ENCODE results near the gene LGR6.
"Not testable (repeated sequence)": the region's sequence is repeated elsewhere in the genome, so short reads cannot be mapped to it uniquely, and the experiment has no call there.

The LGR6 gene

DNA sequence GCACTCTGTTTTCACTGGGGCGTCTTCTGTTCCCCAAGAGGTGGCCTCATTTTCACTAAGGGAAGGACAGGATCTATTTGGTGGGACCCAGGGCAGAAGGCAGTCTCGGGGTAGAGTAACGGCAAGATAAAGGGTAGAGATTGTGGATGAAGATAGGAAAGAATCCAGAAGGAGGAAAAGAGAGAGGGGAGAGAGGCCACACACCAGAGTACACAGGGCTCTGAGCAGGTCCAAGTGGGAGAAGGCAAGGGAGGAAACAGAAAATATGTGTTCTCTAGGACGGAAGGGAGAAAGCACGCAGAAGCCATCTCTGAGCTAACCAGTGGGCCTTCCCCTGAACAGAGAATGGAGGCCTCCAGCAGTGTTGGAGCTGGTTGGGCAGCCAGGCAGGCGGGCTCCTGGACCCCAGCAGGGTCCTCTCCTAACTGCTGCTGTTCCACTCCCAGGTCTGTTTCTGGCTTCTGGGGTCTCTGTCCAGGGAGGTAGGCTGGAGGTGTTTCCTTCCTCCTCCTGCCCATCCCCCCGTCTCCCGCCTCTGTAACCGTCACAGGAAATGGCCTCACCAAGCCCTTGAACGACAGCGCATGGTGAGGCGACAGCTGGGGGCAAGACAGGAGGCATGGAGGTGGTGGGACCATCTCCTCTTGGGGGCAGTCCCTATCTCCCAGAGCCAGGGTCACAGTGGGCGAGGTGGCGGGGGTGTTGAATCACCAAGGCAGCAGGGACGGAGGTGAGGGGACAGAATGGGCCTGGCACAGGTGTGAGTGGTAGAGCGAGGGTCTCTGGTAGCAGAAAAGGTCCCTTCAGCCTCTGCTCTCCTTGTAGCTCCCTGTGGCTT, 33.8 kb upstream of the LGR6 start:
- DNase-seq, result no peak

GRCh38 chr1:202160377-202160940, 33.1 kb upstream of the LGR6 start, which contains the start of gene PTPN7:
Gene PTPN7, minus strand, starts transcription at chr1:202160602. Its CDS starts 1,200 bp downstream, at chr1:202159402.
- no peak for DNase-seq

DNA sequence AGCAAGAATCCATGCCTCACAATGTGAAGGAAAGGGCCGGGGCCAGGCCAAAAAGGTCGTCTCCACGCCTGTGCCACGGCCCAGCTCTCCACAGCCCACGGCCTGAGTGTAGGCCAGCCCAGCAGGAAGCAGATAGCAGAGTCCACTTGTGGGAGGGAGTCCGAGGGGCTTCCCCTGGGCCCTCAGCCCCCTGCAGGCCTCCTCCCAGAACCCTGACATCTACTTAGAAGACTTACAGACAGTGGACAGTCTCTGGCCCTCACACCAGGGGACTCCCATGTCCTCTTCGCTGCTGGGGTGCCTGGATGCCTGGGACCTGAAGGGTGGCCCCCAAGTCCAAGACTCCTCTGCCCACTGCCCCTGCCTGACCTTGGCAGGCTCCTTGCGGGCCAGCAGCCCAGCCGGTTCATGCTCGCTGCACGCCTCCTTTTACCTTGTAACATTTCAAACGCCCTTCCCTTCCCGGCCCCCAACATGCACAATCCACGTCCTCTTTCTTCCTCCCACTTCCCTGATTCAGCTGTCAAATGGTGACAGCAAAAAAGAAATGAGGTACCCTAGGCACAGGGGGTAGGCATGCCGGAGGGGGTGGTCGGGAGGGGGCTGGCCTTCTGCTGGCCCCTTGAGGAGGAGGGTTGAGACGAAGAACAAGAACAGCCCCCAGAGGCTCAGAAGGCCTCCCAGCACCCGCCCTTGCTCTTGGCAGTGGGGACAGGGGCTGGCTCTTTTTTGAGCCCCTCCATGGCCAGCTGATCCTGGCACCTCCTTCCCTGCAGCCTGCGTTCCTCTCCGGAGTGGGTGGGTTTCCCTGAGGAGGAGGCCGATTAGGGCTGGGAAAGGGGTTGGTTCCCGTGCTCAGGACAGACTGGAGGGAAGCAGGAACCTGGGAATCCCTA, 32.2 kb upstream of the LGR6 start:
- DNase-seq, result no peak

- DNase-seq, result no peak
Measured at GRCh38 chr1:202162047-202162417, 31.6 kb upstream of the LGR6 start.

DNA sequence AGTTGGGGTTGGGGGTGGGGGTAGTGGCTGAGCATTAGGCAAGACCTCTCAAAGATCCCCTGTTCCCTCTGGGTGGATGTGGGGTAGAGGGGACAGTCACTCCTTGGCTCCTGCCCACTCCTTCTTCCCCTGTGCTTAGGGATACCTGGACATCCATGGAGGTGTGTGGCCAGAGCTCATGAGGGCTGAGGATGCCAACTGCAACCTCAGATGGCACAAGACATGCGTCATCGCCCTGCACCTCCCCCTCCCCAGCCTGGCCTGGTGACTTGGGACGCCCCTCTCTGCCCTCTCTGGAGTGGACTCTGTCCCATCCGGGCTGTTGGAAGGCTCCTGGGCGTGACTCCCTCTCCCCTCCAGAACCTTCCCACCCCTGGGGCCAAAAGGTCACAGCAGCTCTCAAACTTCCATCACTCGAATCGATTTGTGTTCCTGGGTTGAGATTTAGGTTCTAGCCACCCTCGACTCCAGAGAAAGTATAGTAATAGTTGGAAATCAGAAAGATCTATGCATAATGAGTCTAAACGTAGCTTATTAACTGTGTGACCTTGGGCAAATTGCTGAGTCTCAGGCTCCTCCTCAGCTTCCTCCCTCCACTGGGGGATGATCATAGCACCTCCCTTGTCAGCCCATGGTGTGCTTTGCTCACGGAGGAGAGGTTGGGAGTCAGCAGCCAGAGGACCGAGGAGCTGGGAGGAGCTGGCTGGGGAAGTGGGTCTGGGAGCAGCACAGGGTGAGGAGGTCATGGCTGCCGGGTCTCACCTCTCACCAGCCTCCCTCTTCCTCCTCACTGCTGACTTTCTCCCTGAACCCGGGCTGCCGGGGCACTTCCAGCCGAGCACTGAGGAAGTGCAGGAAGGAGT, 30.9 kb upstream of the LGR6 start:
- no peak for DNase-seq

- no peak for DNase-seq
Measured at GRCh38 chr1:202163281-202164270, 30.0 kb upstream of the LGR6 start.

DNA sequence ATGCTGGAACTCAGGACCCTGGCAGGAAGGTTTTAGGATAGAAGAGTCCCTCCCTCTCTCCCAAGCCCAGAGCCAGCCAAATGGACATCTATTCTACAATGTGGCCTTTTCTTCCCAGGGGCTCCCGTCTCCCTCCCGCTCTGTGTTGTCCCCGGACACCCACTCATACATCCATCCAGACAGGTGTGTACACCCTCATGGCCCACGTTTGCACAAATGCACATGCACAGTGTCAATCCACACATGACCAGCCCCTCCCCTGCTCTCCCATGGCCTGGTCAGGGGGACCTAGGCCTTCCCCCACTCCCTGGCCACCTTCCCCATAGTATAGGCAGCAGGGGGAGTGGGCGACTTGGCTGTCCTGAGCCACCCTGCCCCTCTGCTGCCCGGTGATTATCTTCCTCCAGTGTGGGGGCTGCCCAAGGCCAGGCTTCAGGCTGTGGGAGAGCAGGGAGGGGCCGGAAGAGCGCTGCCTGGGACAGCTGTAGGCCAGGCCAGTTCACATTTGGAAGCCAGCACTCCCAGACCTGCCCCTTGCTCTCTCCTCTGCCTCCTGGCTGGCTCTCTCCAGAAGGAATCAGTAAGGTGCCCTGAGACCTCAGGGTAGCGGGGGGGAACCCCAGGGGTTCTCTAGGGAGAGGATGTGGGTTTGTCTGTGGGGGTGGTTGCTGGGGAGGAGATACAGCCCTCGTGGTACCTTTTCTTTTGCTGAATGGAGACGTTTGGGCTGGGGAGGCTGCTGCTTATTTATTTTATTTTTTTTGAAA, 29.1 kb upstream of the LGR6 start:
- no peak for DNase-seq

- DNase-seq, result no peak
Measured at GRCh38 chr1:202165267-202165941, 28.2 kb upstream of the LGR6 start.

DNA sequence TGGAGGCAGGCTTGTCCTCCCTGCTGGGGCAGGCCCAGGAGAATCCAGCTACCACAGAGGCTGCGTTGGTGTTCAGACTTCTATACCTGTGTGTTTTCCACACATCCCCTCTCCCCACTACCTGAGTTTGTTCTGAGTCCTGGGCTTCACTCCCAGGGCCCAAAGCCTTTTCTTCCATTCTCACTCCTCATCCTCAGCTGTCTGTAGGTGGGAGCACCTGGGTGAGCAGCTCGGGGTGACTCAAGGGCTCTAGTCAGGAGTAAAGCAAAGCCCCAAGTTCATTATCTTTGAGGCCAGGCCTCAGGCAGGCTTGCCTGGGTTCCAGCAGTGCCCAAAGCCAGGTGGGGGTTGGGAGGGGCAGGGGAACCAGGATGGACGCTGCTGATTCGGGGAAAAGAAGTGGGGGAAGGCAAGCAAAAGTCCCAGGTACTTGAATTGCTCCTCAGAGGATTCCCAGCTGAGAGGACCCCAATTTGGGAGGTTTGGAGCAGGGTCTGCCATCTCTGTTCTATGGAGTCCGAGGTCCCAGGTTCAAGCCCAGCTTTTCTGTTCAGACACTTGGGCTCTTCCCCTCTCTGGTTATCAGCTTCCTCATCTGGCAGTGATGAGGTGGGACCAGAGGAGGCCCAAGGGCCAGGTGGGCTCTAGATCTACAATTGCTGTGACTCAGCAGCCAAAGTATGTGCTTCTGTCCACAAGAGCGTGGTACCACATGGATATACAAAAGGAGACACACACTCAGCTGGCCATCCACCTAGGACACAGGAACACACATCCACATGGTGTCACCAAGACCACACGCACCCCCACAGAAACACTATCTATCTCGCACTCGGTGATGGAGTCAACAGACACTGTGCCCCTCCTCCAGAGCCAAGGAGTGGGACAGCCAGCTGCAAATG, 27.4 kb upstream of the LGR6 start:
- no peak for DNase-seq

DNA sequence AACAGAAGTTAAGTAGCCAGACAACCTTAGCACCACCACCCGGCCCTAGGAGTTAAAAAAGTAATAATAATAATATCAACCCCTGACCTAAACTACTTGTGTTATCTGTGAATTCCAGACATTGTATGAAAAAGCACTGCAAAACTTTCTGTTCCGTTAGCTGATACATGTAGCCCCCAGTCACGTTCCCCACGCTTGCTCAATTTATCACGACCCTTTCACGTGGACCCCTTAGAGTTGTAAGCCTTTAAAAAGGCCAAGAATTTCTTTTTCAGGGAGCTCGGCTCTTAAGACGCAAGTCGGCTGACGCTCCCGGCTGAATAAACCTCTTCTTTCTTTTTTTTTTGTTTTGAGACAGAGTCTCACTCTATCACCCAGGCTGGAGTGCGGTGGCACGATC, 26.5 kb upstream of the LGR6 start:
- DNase-seq, result not testable (repeated sequence)

DNA sequence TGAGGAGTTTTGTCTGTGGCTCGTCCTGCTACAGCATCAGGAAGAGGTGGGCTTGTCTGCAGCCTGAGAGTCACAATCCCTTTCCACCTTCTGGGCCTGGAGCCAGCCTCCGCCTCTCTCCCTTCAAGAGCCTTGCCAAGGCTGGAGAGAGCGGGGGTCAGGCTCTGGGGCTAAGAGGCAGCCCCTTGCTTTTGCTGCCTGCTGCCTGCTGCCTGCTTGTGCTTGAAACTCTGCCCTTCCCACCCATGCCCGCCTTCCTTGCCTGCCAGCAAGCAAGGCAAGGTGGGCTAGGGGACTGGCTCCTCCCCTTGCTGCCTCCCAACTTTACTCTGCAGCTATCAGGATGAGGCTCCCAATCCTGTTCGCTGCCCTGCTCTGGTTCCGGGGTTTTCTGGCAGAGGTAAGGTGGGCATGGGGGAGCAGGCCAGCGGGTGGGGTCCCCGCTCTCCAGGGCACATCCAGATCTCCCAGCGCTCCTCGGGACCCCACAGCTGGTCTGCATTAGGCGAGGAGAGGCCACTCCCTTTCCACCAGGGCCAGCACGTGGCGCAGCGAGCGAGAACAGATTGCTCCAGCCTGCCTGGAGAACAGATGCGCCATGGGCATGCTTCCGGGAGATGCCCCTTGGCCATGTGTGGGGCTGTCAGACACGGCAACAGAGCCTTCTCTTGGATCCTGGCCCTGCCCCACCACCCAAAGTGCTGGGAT, 25.7 kb upstream of the LGR6 start:
- no peak for DNase-seq

DNA sequence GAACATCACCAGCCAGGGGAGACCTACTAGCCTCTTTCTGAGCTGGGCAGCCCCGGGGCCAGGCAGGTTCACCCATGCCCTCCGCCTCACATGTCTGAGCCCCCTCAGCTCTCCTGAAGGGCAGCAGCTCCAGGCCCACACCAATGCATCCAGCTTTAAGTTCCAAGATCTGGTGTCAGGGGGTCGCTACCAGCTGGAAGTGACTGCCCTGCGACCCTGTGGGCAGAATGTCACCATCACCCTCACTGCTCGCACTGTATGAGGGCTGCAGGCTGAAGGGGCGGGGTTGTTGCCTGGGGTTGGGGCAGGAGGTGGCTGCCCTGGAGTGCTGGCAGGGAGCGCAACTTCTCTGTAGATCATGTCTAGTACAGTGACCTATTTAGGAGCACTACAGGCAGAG, 24.7 kb upstream of the LGR6 start:
- DNase-seq, result no peak

- DNase-seq, result no peak
Measured at GRCh38 chr1:202170726-202171125, 22.9 kb upstream of the LGR6 start.

GRCh38 chr1:202171292-202172014, 22.1 kb upstream of the LGR6 start:
- no peak for DNase-seq

DNA sequence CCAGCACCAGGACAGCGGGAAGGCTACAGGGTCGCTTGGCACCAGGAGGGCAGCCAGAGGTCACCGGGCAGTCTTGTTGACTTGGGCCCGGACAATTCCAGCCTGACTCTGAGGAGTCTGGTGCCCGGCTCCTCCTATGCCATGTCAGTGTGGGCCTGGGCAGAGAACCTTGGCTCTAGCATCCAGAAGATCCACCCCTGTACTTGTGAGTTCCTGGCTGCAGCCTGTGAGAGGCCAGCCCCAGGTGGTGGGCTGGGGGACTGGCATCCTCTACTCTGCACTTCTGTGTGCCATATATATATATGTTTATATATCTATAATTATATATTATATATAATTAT, 21.6 kb upstream of the LGR6 start:
- DNase-seq, result no peak

GRCh38 chr1:202173993-202174392, 19.6 kb upstream of the LGR6 start:
- no peak for DNase-seq
